A549 treated with ZK216348 at 1 μM for 4 hours (cell line): ENCODE results near the gene MRPL9. TPM values are rescaled to one million over a fixed set of nuclear protein-coding genes. Genes with fewer than 3 reads are reported as not detected.

Source experiments
- total RNA-seq: library from RNA; stranded (reverse); fragments of 200-300 nt; extraction: Qiagen RNA extraction; gene quantifications from 5 replicates; pipeline ENCODE4 v1.2.3, GENCODE V29; 2022; ENCODE audit warnings: low read depth

MRPL9 gene
- total RNA-seq = 76.3 to 88.8 TPM (median 81.2 TPM) in 5 replicates

GRCh38 chr1:151762941-151763921 lies at the start of gene MRPL9:
TSS of gene MRPL9 (minus strand) at chr1:151763496. CDS start at chr1:151763479, 17 bp downstream.

GRCh38 chr1:151805066-151805820 lies 41.9 kb upstream of the MRPL9 start, which contains the start of gene LINGO4:
TSS of gene LINGO4 (minus strand) at chr1:151805419. CDS start at chr1:151802704, 2,715 bp downstream.

GRCh38 chr1:151790071-151790939 lies 27.0 kb upstream of the MRPL9 start, which contains the start of gene TDRKH:
TSS of gene TDRKH (minus strand) at chr1:151790500. CDS start at chr1:151783022, 7,478 bp downstream.

GRCh38 chr1:151720974-151721787 lies 42.1 kb downstream of the MRPL9 start, which contains the start of gene RIIAD1:
TSS of gene RIIAD1 (plus strand) at chr1:151721522. CDS start at chr1:151721537, 15 bp downstream.

GRCh38 chr1:151716771-151717631 lies 46.3 kb downstream of the MRPL9 start, which contains the start of gene CELF3:
TSS of gene CELF3 (minus strand) at chr1:151716803. CDS start at chr1:151716020, 783 bp downstream.

Other genes with a start within 250 kb of the MRPL9 start
- gene TUFT1, start 223.2 kb downstream of the MRPL9 start, total RNA-seq = 10.1 to 12.4 TPM (median 10.6 TPM) in 5 replicates
- 7.4 to 9.1 TPM (median 7.7 TPM) in 5 replicates for gene SNX27, start 151.4 kb downstream of the MRPL9 start, total RNA-seq
- not detected in 5 replicates for gene CELF3, start 46.7 kb downstream of the MRPL9 start, total RNA-seq
- gene RIIAD1, start 42.0 kb downstream of the MRPL9 start, total RNA-seq = not detected in 5 replicates
- gene TDRKH, start 27.0 kb upstream of the MRPL9 start, total RNA-seq = 5.9 to 7.2 TPM (median 6.2 TPM) in 5 replicates
- not detected in 5 replicates for gene LINGO4, start 41.9 kb upstream of the MRPL9 start, total RNA-seq
- gene RORC, start 68.3 kb upstream of the MRPL9 start, total RNA-seq = 0.06 to 0.13 TPM (median 0.08 TPM) in 3 of 5 replicates, not detected in the others
- not detected in 5 replicates for gene C2CD4D, start 76.3 kb upstream of the MRPL9 start, total RNA-seq
- gene THEM5, start 90.2 kb upstream of the MRPL9 start, total RNA-seq = not detected in 5 replicates
- gene THEM4, start 146.0 kb upstream of the MRPL9 start, total RNA-seq = 11.9 to 14.4 TPM (median 13.3 TPM) in 5 replicates
- gene S100A10, start 230.4 kb upstream of the MRPL9 start, total RNA-seq = 1,962 to 3,541 TPM (median 2,083 TPM) in 5 replicates